ENCODE measurements around the gene DES.

- TF ChIP-seq CTCF (IDR thresholded peaks at IDR 0.05) (peak in 1 of 6 experiments; percentile 2), POLR2A (IDR thresholded peaks at IDR 0.05) (peak; percentile 53 to 71)
Measured at GRCh38 chr2:219387306-219388120, 30.7 kb upstream of the DES start, which contains the start of gene DNPEP.

Data from Peyer's patch (tissue), 4 donors.